Gastroesophageal sphincter (tissue), 3 donors: ENCODE results near the gene MBNL1.

Experiments
- EP300 ChIP-seq: sonication (generic); formaldehyde crosslinking; IDR thresholded peaks from one replicate; pipeline ENCODE4 v1.6.1; 2017; ENCODE audit warnings: antibody characterized with exemption, mild to moderate bottlenecking
- POLR2A ChIP-seq, 2 donors: fragments of 450-650 bp; IDR thresholded peaks; one replicate each; pipeline ENCODE4 v1.6.1; 2017; ENCODE audit warnings: antibody characterized with exemption in 2 of 2, mild to moderate bottlenecking in 2 of 2, moderate library complexity in 1 of 2
- POLR2AphosphoS5 ChIP-seq: sonication (generic); formaldehyde crosslinking; IDR thresholded peaks from one replicate; pipeline ENCODE4 v1.6.1; 2017; ENCODE audit warnings: antibody characterized with exemption
- TF ChIP-seq, protein P1 (sequence below), 4 experiments: fragments of 200-600 bp in 2 of 4; fragments of 450-650 bp in 2 of 4; sonication (generic) in 1 of 4; IDR thresholded peaks; one replicate each; pipeline ENCODE4 v1.5.1; 2017 to 2019; ENCODE audit warnings: antibody characterized with exemption in 4 of 4, mild to moderate bottlenecking in 2 of 4, moderate library complexity in 2 of 4

DNA sequence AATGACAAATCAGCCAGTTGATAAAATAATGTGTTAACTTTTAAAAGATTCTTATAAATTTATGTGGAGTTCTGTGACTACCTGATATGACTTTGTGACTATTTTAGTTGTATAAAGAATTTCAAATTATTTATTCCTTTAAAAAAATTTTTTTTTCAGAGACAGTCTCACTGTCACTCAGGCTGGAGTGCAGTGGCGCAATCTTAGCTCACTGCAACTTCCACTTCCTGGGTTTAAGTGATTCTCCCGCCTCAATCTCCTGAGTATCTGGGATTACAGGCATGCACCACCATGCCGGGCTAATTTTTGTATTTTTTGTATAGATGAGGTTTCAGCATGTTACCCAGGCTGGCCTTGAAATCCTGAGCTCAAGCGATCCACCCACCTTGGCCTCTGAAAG lies 48.5 kb downstream of the MBNL1 start:
- TF ChIP-seq, protein P1, sequence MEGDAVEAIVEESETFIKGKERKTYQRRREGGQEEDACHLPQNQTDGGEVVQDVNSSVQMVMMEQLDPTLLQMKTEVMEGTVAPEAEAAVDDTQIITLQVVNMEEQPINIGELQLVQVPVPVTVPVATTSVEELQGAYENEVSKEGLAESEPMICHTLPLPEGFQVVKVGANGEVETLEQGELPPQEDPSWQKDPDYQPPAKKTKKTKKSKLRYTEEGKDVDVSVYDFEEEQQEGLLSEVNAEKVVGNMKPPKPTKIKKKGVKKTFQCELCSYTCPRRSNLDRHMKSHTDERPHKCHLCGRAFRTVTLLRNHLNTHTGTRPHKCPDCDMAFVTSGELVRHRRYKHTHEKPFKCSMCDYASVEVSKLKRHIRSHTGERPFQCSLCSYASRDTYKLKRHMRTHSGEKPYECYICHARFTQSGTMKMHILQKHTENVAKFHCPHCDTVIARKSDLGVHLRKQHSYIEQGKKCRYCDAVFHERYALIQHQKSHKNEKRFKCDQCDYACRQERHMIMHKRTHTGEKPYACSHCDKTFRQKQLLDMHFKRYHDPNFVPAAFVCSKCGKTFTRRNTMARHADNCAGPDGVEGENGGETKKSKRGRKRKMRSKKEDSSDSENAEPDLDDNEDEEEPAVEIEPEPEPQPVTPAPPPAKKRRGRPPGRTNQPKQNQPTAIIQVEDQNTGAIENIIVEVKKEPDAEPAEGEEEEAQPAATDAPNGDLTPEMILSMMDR (IDR thresholded peaks at IDR 0.05) = no peak
- TF ChIP-seq POLR2AphosphoS5 = no peak
- TF ChIP-seq POLR2A (IDR thresholded peaks at IDR 0.05) = no peak
- TF ChIP-seq EP300 = no peak
